ENCODE results near the gene UPP2.

DNA sequence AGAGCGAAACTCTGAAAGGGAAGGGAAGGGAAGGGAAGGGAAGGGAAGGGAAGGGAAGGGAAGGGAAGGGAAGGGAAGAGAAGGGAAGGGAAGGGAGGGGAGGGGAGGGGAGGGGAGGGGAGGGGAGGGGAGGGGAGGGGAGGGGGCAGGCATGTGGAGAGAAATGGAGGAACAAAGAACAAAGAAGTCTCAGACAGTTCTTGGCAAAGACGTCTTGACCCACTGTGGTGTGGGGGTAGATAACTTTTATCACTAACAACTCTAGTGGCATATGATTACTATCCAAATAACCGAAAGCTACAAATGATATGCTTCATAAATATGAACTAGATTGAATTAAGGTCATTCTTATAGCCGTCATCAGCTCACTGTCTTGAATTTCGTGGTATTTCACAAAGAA is 3.2 kb downstream of the UPP2 start:
- TF ChIP-seq, protein P1, sequence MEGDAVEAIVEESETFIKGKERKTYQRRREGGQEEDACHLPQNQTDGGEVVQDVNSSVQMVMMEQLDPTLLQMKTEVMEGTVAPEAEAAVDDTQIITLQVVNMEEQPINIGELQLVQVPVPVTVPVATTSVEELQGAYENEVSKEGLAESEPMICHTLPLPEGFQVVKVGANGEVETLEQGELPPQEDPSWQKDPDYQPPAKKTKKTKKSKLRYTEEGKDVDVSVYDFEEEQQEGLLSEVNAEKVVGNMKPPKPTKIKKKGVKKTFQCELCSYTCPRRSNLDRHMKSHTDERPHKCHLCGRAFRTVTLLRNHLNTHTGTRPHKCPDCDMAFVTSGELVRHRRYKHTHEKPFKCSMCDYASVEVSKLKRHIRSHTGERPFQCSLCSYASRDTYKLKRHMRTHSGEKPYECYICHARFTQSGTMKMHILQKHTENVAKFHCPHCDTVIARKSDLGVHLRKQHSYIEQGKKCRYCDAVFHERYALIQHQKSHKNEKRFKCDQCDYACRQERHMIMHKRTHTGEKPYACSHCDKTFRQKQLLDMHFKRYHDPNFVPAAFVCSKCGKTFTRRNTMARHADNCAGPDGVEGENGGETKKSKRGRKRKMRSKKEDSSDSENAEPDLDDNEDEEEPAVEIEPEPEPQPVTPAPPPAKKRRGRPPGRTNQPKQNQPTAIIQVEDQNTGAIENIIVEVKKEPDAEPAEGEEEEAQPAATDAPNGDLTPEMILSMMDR (IDR thresholded peaks at IDR 0.05; ENCODE audit: low read depth, low read length, missing input control) = no peak
- TF ChIP-seq RAD21 (IDR thresholded peaks at IDR 0.05) (no peak), RXRA (IDR thresholded peaks at IDR 0.05) (no peak), TAF1 (conservative IDR thresholded peaks at IDR 0.05) (no peak), SP1 (IDR thresholded peaks at IDR 0.05) (no peak), JUND (IDR thresholded peaks at IDR 0.05) (no peak), GABPA (IDR thresholded peaks at IDR 0.05 in 1 of 2, conservative IDR thresholded peaks at IDR 0.05 in 1 of 2) (no peak), YY1 (IDR thresholded peaks at IDR 0.05) (no peak), EGR1 (IDR thresholded peaks at IDR 0.05; ENCODE audit: low read depth in 2 of 2) (no peak)
- TF ChIP-seq, protein P2, sequence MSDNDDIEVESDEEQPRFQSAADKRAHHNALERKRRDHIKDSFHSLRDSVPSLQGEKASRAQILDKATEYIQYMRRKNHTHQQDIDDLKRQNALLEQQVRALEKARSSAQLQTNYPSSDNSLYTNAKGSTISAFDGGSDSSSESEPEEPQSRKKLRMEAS (IDR thresholded peaks at IDR 0.05) = no peak
- TF ChIP-seq, protein P3, sequence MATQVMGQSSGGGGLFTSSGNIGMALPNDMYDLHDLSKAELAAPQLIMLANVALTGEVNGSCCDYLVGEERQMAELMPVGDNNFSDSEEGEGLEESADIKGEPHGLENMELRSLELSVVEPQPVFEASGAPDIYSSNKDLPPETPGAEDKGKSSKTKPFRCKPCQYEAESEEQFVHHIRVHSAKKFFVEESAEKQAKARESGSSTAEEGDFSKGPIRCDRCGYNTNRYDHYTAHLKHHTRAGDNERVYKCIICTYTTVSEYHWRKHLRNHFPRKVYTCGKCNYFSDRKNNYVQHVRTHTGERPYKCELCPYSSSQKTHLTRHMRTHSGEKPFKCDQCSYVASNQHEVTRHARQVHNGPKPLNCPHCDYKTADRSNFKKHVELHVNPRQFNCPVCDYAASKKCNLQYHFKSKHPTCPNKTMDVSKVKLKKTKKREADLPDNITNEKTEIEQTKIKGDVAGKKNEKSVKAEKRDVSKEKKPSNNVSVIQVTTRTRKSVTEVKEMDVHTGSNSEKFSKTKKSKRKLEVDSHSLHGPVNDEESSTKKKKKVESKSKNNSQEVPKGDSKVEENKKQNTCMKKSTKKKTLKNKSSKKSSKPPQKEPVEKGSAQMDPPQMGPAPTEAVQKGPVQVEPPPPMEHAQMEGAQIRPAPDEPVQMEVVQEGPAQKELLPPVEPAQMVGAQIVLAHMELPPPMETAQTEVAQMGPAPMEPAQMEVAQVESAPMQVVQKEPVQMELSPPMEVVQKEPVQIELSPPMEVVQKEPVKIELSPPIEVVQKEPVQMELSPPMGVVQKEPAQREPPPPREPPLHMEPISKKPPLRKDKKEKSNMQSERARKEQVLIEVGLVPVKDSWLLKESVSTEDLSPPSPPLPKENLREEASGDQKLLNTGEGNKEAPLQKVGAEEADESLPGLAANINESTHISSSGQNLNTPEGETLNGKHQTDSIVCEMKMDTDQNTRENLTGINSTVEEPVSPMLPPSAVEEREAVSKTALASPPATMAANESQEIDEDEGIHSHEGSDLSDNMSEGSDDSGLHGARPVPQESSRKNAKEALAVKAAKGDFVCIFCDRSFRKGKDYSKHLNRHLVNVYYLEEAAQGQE (IDR thresholded peaks at IDR 0.05) = no peak
- TF ChIP-seq, protein P4, sequence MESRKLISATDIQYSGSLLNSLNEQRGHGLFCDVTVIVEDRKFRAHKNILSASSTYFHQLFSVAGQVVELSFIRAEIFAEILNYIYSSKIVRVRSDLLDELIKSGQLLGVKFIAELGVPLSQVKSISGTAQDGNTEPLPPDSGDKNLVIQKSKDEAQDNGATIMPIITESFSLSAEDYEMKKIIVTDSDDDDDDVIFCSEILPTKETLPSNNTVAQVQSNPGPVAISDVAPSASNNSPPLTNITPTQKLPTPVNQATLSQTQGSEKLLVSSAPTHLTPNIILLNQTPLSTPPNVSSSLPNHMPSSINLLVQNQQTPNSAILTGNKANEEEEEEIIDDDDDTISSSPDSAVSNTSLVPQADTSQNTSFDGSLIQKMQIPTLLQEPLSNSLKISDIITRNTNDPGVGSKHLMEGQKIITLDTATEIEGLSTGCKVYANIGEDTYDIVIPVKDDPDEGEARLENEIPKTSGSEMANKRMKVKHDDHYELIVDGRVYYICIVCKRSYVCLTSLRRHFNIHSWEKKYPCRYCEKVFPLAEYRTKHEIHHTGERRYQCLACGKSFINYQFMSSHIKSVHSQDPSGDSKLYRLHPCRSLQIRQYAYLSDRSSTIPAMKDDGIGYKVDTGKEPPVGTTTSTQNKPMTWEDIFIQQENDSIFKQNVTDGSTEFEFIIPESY (IDR thresholded peaks at IDR 0.05) = no peak
- TF ChIP-seq, protein P5, sequence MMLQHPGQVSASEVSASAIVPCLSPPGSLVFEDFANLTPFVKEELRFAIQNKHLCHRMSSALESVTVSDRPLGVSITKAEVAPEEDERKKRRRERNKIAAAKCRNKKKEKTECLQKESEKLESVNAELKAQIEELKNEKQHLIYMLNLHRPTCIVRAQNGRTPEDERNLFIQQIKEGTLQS (IDR thresholded peaks at IDR 0.05) = no peak
